HCT116 (cell line): ENCODE measurements around the gene BIRC6. TPM values are rescaled to one million over a fixed set of nuclear protein-coding genes. Genes with fewer than 3 reads are reported as not detected.

ENCODE experiments used
- ATAC-seq: fragments of 200-7000 bp; cut with Tn5 transposase; 2 replicates; pipeline ENCODE4 v1.9.1; 2020; ENCODE audit warnings: mild to moderate bottlenecking, moderate library complexity
- BruUV-seq: library from RNA; stranded (reverse); fragments of 400-500 nt; replicated peaks from 2 replicates; lab custom pipeline; 2021; lab: Mats Ljungman, UMichigan
- CTCF ChIA-PET: fragments of 300-600 bp; sonication (Branson Sonifier 250); formaldehyde crosslinking; loops from one replicate; lab custom pipeline; 2021; ENCODE audit warnings: antibody characterized with exemption; lab: Charles Lee
- POLR2A ChIA-PET: fragments of 300-600, 350-600 bp; sonication (Branson Sonifier 250); formaldehyde crosslinking; loops from one replicate; lab custom pipeline; 2021; ENCODE audit warnings: antibody characterized with exemption; lab: Charles Lee
- RAD21 ChIA-PET, 2 experiments: fragments of 300-600 bp; sonication (Branson Sonifier 250); formaldehyde crosslinking; loops; one replicate each; lab custom pipeline; 2023; ENCODE audit warnings: low total read pairs in 2 of 2; ENCODE audit not compliant: uncharacterized antibody in 2 of 2, unreplicated experiment in 2 of 2, low non-redundant PET in 1 of 2; lab: Charles Lee
- DNase-seq: peaks from one replicate; pipeline ENCODE4 v3.0.0-alpha.2; 2010; ENCODE audit warnings: low read depth, low spot score
- H2AFZ ChIP-seq: fragments of 200-600 bp; shearing (Covaris generic), sonication (generic); 2 replicates; pipeline ENCODE4 v1.6.1; 2017; ENCODE audit warnings: low read depth, mixed run types, mixed read lengths, antibody characterized with exemption, low read length; ENCODE audit not compliant: poor library complexity, severe bottlenecking
- H3K27ac ChIP-seq: 2 replicates; pipeline ENCODE4 v1.5.1; 2012; ENCODE audit warnings: low read depth, low read length
- H3K27me3 ChIP-seq: fragments of 200-600 bp; sonication (generic); 2 replicates; pipeline ENCODE4 v1.6.1; 2016; ENCODE audit warnings: mixed run types, low read length, mixed read lengths; ENCODE audit not compliant: insufficient read depth
- H3K36me3 ChIP-seq, 2 experiments: fragments of 200-500 bp in 1 of 2; fragments of 200-600 bp in 1 of 2; sonication (Bioruptor generic) in 1 of 2; sonication (generic) in 1 of 2; 2 replicates each; pipeline versions ENCODE4 v1.5.1 to v1.6.1; 2014 to 2016; ENCODE audit warnings: low read length in 2 of 2, inconsistent platforms in 1 of 2, mixed read lengths in 1 of 2, mixed run types in 1 of 2; ENCODE audit not compliant: insufficient read depth in 2 of 2, control insufficient read depth in 1 of 2
- H3K4me1 ChIP-seq, 2 experiments: fragments of 200-600 bp in 1 of 2; sonication (generic) in 1 of 2; 2 replicates each; pipeline versions ENCODE4 v1.5.1 to v1.6.1; 2012 to 2017; ENCODE audit warnings: low read length in 2 of 2, inconsistent platforms in 1 of 2, mild to moderate bottlenecking in 1 of 2, mixed read lengths in 1 of 2, mixed run types in 1 of 2, moderate library complexity in 1 of 2; ENCODE audit not compliant: insufficient read depth in 2 of 2, control insufficient read depth in 1 of 2
- H3K4me2 ChIP-seq: fragments of 200-600 bp; sonication (generic); 2 replicates; pipeline ENCODE4 v1.6.1; 2017; ENCODE audit warnings: mixed run types, low read length, mixed read lengths
- H3K4me3 ChIP-seq, 2 experiments: fragments of 200-600 bp in 1 of 2; sonication (generic) in 1 of 2; replicated peaks in 1 of 2; 2 replicates each; pipeline ENCODE4 v1.5.1; 2011 to 2016; ENCODE audit warnings: low read length in 2 of 2, control low read depth in 1 of 2, low read depth in 1 of 2, mild to moderate bottlenecking in 1 of 2, mixed read lengths in 1 of 2, mixed run types in 1 of 2
- H3K79me2 ChIP-seq: fragments of 200-600 bp; sonication (generic); 2 replicates; pipeline ENCODE4 v1.6.1; 2017; ENCODE audit warnings: mild to moderate bottlenecking, mixed run types, low read length, moderate library complexity, mixed read lengths; ENCODE audit not compliant: insufficient read depth
- H3K9ac ChIP-seq: fragments of 200-600 bp; sonication (generic); 2 replicates; pipeline ENCODE4 v1.6.1; 2016; ENCODE audit warnings: low read length, mixed read lengths
- H3K9me2 ChIP-seq: fragments of 200-600 bp; sonication (generic), shearing (Covaris generic); 2 replicates; pipeline ENCODE4 v1.6.1; 2017; ENCODE audit warnings: mixed run types, mild to moderate bottlenecking, moderate library complexity; ENCODE audit not compliant: insufficient read depth
- H3K9me3 ChIP-seq, 2 experiments: fragments of 200-500 bp in 1 of 2; fragments of 200-600 bp in 1 of 2; sonication (Bioruptor generic) in 1 of 2; sonication (generic) in 1 of 2; 2 replicates each; pipeline ENCODE4 v1.6.1; 2014 to 2017; ENCODE audit warnings: low read length in 2 of 2, mixed read lengths in 2 of 2, inconsistent platforms in 1 of 2, low read depth in 1 of 2, mild to moderate bottlenecking in 1 of 2, mixed run types in 1 of 2, moderate library complexity in 1 of 2; ENCODE audit not compliant: control insufficient read depth in 1 of 2, insufficient read depth in 1 of 2
- H4K20me1 ChIP-seq: fragments of 200-600 bp; sonication (generic), shearing (Covaris generic); 2 replicates; pipeline ENCODE4 v1.6.1; 2017; ENCODE audit warnings: mixed run types, mild to moderate bottlenecking, moderate library complexity; ENCODE audit not compliant: insufficient read depth
- CBX3 ChIP-seq: IDR thresholded peaks from 2 replicates; pipeline ENCODE4 v1.6.1; 2012; ENCODE audit warnings: low read depth
- CEBPB ChIP-seq: IDR thresholded peaks from 2 replicates; pipeline ENCODE4 v1.6.1; 2012; ENCODE audit warnings: low read depth
- EGR1 ChIP-seq: IDR thresholded peaks from 2 replicates; pipeline ENCODE4 v1.6.1; 2012; ENCODE audit warnings: low read depth
- ELF1 ChIP-seq: IDR thresholded peaks from 2 replicates; pipeline ENCODE4 v1.6.1; 2012; ENCODE audit warnings: low read depth, borderline replicate concordance
- EZH2 ChIP-seq: fragments of 200-600 bp; sonication (generic); IDR thresholded peaks from 2 replicates; pipeline ENCODE4 v1.6.1; 2017; ENCODE audit warnings: antibody characterized with exemption, mixed run types
- FOSL1 ChIP-seq: IDR thresholded peaks from 2 replicates; pipeline ENCODE4 v1.6.1; 2012; ENCODE audit warnings: low read depth
- RAD21 ChIP-seq: IDR thresholded peaks from 2 replicates; pipeline ENCODE4 v1.6.1; 2012; ENCODE audit warnings: low read depth, mild to moderate bottlenecking
- SP1 ChIP-seq: IDR thresholded peaks from 2 replicates; pipeline ENCODE4 v1.6.1; 2012; ENCODE audit warnings: low read depth
- intact Hi-C: fragments of 100-400 bp; cut with micrococcal nuclease; formaldehyde crosslinking; loops from 2 replicates; pipeline ENCODE4 v1.10.0; 2022
- total RNA-seq: library from RNA; stranded (reverse); gene quantifications from one replicate; pipeline ENCODE4 v1.2.1, GENCODE V29; 2021; ENCODE audit not compliant: unreplicated experiment
- TF ChIP-seq, protein P1 (sequence below), 3 experiments: fragments of 200-600 bp in 1 of 3; sonication (generic) in 1 of 3; IDR thresholded peaks in 2 of 3; conservative IDR thresholded peaks in 1 of 3; 2 replicates each; pipeline ENCODE4 v1.5.1; 2012 to 2017; ENCODE audit warnings: low read depth in 2 of 3, low read length in 2 of 3, antibody characterized with exemption in 1 of 3, borderline replicate concordance in 1 of 3, control low read depth in 1 of 3, mild to moderate bottlenecking in 1 of 3, mixed read lengths in 1 of 3, mixed run types in 1 of 3, moderate library complexity in 1 of 3; ENCODE audit not compliant: insufficient read depth in 1 of 3
- TF ChIP-seq, protein P2 (sequence below): IDR thresholded peaks from 2 replicates; pipeline ENCODE4 v1.6.1; 2012; ENCODE audit warnings: low read depth

BIRC6 gene
- total RNA-seq, 1 experiment from 2014 or later, result 60.7 TPM

DNA sequence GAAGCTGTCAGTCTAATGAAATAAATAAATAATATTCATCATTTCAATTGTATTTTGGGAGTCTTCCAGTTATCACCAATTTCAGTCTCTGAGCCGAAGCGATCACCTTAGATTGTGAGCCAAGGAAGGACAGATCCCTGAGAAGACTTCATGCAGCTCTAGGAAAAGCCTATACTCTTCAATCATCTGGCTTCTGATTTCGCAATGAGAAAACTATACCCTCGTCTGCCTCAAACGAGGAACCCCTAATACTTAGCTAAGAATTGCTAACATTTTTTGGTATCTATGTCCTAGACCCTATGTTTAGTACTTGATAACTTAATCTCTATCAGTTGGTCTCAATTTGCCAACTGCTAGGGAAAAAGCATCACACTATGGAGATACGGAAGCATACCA, 266.5 kb downstream of the BIRC6 start (continued):
- no peak for TF ChIP-seq SP1
- TF ChIP-seq, protein P1, sequence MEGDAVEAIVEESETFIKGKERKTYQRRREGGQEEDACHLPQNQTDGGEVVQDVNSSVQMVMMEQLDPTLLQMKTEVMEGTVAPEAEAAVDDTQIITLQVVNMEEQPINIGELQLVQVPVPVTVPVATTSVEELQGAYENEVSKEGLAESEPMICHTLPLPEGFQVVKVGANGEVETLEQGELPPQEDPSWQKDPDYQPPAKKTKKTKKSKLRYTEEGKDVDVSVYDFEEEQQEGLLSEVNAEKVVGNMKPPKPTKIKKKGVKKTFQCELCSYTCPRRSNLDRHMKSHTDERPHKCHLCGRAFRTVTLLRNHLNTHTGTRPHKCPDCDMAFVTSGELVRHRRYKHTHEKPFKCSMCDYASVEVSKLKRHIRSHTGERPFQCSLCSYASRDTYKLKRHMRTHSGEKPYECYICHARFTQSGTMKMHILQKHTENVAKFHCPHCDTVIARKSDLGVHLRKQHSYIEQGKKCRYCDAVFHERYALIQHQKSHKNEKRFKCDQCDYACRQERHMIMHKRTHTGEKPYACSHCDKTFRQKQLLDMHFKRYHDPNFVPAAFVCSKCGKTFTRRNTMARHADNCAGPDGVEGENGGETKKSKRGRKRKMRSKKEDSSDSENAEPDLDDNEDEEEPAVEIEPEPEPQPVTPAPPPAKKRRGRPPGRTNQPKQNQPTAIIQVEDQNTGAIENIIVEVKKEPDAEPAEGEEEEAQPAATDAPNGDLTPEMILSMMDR (IDR thresholded peaks at IDR 0.05 in 2 of 3, conservative IDR thresholded peaks at IDR 0.05 in 1 of 3; ENCODE audit: borderline replicate concordance in 1 of 3, insufficient read depth in 1 of 3, low read depth in 2 of 3, low read length in 2 of 3), result no peak
- no peak for TF ChIP-seq CBX3
- TF ChIP-seq, protein P2, sequence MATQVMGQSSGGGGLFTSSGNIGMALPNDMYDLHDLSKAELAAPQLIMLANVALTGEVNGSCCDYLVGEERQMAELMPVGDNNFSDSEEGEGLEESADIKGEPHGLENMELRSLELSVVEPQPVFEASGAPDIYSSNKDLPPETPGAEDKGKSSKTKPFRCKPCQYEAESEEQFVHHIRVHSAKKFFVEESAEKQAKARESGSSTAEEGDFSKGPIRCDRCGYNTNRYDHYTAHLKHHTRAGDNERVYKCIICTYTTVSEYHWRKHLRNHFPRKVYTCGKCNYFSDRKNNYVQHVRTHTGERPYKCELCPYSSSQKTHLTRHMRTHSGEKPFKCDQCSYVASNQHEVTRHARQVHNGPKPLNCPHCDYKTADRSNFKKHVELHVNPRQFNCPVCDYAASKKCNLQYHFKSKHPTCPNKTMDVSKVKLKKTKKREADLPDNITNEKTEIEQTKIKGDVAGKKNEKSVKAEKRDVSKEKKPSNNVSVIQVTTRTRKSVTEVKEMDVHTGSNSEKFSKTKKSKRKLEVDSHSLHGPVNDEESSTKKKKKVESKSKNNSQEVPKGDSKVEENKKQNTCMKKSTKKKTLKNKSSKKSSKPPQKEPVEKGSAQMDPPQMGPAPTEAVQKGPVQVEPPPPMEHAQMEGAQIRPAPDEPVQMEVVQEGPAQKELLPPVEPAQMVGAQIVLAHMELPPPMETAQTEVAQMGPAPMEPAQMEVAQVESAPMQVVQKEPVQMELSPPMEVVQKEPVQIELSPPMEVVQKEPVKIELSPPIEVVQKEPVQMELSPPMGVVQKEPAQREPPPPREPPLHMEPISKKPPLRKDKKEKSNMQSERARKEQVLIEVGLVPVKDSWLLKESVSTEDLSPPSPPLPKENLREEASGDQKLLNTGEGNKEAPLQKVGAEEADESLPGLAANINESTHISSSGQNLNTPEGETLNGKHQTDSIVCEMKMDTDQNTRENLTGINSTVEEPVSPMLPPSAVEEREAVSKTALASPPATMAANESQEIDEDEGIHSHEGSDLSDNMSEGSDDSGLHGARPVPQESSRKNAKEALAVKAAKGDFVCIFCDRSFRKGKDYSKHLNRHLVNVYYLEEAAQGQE, result no peak
- no peak for TF ChIP-seq ELF1
- TF ChIP-seq EZH2, result no peak
- no peak for TF ChIP-seq RAD21
- TF ChIP-seq CEBPB, result no peak

DNA sequence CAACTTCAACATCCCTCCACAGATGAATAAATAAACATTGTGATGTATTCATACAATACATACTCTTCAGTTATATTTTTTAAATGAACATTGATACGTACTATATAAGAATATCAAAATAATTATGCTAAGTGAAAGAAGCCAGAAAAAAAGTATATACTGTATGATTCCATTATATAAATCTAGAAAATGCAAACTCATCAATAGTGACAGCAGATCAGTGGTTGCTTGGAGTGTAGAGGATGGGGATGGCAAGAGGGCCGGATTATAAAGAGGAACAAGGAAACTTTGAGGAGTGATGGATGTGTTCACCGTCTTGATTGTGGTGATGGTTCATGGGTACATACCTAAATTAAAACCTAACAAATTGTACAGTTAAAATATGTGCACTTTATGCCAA, 268.0 kb downstream of the BIRC6 start:
- intact Hi-C loops, result no loop called here
- CTCF ChIA-PET, result no interaction called here
- Histone ChIP-seq H3K9ac (no peak overlapping the region), H3K36me3 (peaks cover 0 to 7% of the 10 kb centered on the region in 2 experiments; a peak in 1 of 4 replicates), H3K4me2 (no peak overlapping the region), H3K27me3 (no peaks in the 10 kb centered on the region), H3K9me2 (no peaks in the 10 kb centered on the region)
- DNase-seq (no peak), ATAC-seq (no peak)
- BruUV-seq, result no TSS peak
- no peak for TF ChIP-seq FOSL1
- TF ChIP-seq EGR1, result no peak
- TF ChIP-seq, all 23 proteins: peak for 0
- peaks cover 0 to 8% of the 10 kb centered on the region in 2 experiments; a peak in 2 of 4 replicates for H3K4me1 ChIP-seq
- peaks cover 14% of the 10 kb centered on the region; the same call in 1 of the 2 replicates for H3K79me2 ChIP-seq
- H3K27ac ChIP-seq, result no peak overlapping the region
- H4K20me1 ChIP-seq, result no peaks in the 10 kb centered on the region
- H3K4me3 ChIP-seq, result no peak overlapping the region
- no peaks in the 10 kb centered on the region for H3K9me3 ChIP-seq
- ChIA-PET RAD21 (no interaction called here), POLR2A (no interaction called here)
- H2AFZ ChIP-seq, result no peak overlapping the region
